Raji (cell line): ENCODE measurements around the gene SLC15A1.

Experiments
- POLR2A ChIP-seq: IDR thresholded peaks from 2 replicates; pipeline ENCODE4 v1.6.1; 2011; ENCODE audit warnings: low read depth, low read length, control low read depth; ENCODE audit not compliant: insufficient read depth

SLC15A1 gene

GRCh38 chr13:98752467-98753290, at the start of gene SLC15A1:
TSS of gene SLC15A1 (minus strand) at chr13:98752672. CDS start at chr13:98752598, 74 bp downstream.
- TF ChIP-seq POLR2A = no peak

- no peak for TF ChIP-seq POLR2A
These were observed 49.4 kb upstream of the SLC15A1 start for GRCh38 chr13:98801626-98802418.

GRCh38 chr13:98800078-98800477, 47.6 kb upstream of the SLC15A1 start:
- TF ChIP-seq POLR2A = no peak

GRCh38 chr13:98798849-98799645, 46.6 kb upstream of the SLC15A1 start:
- no peak for TF ChIP-seq POLR2A

- no peak for TF ChIP-seq POLR2A
These were observed 45.0 kb upstream of the SLC15A1 start for GRCh38 chr13:98797456-98797855.

GRCh38 chr13:98796798-98797197, 44.3 kb upstream of the SLC15A1 start:
- TF ChIP-seq POLR2A = no peak

- no peak for TF ChIP-seq POLR2A
These were observed 43.7 kb upstream of the SLC15A1 start for GRCh38 chr13:98796191-98796590.

GRCh38 chr13:98795220-98795619, 42.7 kb upstream of the SLC15A1 start:
- no peak for TF ChIP-seq POLR2A

- no peak for TF ChIP-seq POLR2A
These were observed 42.0 kb upstream of the SLC15A1 start for GRCh38 chr13:98794498-98794897.

GRCh38 chr13:98792785-98793495, 40.5 kb upstream of the SLC15A1 start:
- no peak for TF ChIP-seq POLR2A

- TF ChIP-seq POLR2A = no peak
These were observed 39.8 kb upstream of the SLC15A1 start for GRCh38 chr13:98792321-98792720.

GRCh38 chr13:98791611-98792010, 39.1 kb upstream of the SLC15A1 start:
- no peak for TF ChIP-seq POLR2A

- no peak for TF ChIP-seq POLR2A
These were observed 35.5 kb upstream of the SLC15A1 start for GRCh38 chr13:98787996-98788395.

GRCh38 chr13:98787173-98787572, 34.7 kb upstream of the SLC15A1 start:
- TF ChIP-seq POLR2A = no peak

GRCh38 chr13:98786023-98786422, 33.6 kb upstream of the SLC15A1 start:
- TF ChIP-seq POLR2A = no peak
